Activated T-cell treated with anti-CD3 and anti-CD28 coated beads for 24 hours (primary cell): ENCODE results near the gene TEKT5.
"Not testable (repeated sequence)": the region's sequence is repeated elsewhere in the genome, so short reads cannot be mapped to it uniquely, and the experiment has no call there.

Source experiments
- DNase-seq: peaks from one replicate; pipeline ENCODE4 v3.0.0-alpha.2; 2020; ENCODE audit warnings: low read depth

Gene TEKT5

GRCh38 chr16:10684511-10685151 lies 10.1 kb downstream of the TEKT5 start:
- DNase-seq, result no peak

GRCh38 chr16:10683170-10683569 lies 11.6 kb downstream of the TEKT5 start:
- DNase-seq, result no peak

DNA sequence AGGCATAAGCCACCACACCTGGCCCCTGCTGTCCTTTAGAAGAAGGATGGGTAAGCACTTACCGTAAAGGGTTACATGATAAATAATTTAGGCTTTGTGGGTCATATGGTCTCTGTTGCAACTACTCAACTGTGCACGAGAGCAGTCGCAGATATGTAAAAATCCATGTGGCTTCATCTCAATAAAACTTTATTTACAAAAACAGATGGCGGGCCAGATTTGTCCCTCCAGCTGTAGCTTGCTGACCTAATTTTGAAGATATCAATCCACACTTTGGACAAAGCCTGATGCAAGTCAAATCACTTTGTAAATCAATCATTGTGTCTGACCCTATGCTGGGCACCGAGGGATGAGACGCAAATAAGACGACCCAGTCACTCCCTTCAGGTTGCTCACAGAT lies 12.1 kb downstream of the TEKT5 start:
- no peak for DNase-seq

DNA sequence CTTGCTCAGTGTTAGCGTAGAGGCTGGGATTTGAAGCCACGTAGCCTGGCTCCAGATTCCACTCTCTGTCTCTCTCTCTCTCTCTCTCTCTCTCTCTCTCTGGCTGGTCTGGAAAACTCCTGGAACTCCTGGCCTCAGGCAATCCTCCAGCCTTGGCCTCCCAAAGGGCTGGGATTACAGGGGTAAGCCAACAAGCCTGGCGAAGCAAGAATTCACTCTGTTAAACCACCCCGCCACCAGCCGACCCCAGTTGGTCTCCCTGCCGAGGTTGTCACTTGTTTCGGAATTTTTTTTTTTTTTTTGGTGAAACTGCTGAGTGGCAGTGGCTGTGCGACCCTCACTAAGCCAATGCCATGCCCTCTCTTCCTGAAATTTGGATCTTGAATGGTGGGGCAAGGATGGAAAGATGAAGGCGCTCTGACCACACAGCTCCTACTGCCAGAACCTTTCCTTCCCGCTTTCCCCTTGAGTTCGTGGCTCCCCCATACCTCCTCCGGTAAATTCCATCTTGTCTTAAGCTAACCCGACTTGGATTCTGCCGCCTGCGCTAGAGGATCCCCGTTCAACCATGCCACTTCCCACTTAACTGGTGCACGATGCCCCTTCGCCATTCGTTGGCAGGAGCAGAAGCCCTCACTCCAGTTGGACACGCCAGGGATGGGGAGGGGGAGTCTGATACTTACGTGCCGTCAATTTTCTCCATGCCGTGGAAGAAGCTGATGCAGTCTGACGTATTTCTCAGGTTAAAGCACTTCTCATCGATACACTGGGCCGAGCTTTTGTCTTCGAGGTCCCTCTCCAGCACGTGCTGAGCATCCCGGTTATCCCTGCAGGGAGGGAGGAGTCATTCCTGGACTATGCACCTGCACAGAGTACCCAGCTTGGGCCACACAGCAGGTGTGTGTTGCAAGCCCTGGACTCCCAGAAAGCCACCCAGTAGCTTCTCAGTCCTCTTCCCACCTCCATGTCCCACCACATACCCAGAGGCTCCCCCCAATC lies 13.1 kb downstream of the TEKT5 start:
- DNase-seq, result no peak

DNA sequence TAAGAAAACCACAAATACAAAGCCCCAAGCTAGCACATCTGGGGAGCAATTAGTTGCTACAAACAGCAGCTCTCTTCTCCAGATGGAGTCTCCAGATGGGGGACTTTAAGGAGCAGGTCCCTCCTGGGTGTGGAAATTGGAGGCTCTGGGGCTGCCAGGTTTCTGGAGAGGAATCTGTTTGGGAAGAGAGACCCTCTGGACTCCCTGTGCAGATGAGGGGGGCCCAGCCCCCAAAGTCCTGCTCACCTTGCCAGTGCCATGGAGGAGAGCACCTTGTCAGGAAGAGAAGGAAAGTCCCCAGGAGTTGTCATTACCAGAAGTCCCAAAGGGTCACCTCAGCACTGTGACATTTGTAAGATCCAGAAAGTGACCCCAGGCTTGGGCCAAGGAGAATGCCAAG lies 14.8 kb downstream of the TEKT5 start:
- DNase-seq, result no peak

DNA sequence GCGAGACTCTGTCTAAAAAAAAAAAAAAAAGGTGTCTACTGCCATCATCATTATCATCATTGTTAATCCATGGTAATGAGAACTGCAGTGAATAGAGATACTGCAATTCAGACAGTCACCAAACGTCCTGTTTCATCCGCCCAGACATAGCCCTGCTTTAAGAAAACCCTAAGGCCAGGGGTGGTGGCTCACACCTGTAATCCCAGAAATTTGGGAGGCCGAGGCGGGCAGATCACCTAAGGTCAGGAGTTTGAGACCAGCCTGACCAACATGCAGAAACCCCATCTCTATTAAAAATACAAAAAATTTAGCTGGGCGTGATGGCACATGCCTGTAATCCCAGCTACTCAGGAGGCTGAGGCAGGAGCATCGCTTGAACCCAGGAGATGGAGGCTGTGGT lies 15.3 kb downstream of the TEKT5 start:
- not testable (repeated sequence) for DNase-seq

GRCh38 chr16:10678655-10679054 lies 16.1 kb downstream of the TEKT5 start:
- no peak for DNase-seq

GRCh38 chr16:10676284-10676683 lies 18.4 kb downstream of the TEKT5 start:
- DNase-seq, result no peak

DNA sequence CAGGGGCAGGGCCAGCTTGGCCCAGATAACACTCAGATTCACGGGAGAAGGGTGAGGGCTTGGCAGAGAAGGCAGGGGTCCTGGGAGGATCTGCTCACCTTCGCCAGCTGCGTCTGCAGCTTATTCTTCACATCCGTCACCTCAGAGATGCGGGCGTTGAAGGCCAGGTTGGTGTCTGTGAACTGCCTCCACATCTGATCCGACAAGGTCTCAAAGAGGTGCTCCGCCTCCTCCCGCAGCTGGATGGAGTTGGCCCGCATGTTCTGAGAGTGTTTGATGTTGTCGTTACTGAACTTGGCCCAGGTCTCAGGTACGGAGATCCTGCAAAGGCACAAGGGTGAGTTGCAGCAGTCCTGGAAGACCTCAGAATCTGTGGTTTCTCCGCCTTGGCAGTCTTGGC lies 18.9 kb downstream of the TEKT5 start:
- DNase-seq, result no peak

DNA sequence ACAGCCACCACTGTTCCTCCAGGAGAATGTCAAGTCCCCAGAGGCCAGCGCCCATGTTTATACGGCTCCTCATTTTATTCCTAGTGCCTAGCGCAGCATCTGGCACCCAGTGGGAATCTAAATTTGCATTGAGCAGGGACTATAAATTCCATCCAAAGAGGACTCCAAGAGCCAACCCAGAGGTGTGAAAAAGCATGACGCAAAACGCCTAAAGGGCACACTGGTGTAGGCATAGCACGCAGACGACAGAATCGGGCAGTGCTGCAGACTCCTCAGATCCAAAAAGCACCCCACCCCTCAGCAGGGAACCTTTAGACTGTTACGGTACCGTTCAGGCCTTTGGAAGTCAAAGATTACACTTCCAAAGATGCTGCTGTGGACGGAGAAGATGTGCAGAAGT lies 19.5 kb downstream of the TEKT5 start:
- no peak for DNase-seq

GRCh38 chr16:10671729-10672128 lies 23.0 kb downstream of the TEKT5 start:
- DNase-seq, result no peak

DNA sequence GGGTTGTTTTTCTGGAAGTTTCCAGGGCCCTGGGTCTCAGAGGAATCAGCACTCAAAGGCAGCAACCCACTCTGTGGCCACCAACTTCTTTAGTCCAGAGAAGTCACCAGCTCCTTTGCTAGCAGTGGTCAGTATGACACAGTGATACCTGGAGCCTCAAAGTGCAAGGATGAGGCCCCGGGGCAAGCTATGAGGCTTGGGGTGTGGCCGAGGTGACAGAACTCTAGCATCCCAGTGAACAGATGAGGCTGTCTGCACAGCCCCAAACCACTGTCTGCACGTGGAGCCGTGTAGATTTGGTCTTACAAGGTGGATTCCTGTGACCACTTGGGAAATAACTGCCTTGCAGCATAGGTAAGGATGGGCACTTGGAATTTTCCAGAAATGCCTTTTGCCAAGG lies 24.9 kb downstream of the TEKT5 start:
- DNase-seq, result no peak

DNA sequence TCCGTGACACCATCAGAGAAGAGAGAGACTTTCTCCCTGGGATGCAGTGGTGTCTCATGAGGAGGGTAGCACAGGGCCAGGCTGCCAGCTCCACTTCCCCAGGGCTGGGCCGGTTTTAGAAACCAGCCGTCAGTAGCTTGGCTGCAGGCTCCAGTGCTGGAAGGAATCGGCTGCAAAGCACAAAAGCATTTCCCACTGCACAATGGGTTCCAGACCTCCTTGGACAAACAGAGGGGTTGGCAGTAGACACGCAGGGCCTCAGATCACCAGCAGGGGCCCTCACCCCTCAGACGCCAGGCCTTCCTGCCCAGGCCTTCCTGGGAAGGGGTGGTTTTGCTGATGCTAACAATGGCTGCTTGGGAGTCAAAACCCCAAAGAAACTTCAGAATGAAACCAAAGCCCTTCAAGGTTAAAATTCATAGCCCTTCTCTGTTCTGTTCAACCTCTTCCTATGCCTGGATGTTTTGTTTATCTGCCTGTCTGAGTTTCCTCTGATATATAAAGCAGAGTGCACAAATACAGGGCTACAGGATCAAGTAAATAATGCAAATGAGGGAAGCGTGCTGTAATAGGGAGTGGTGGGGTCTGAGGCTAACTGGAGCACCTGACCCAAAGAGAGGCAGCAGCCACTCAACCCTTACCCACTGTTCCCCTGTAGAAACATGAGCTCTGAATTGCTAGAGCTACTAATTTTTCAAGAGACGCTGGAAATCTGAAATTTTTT lies 26.2 kb downstream of the TEKT5 start:
- no peak for DNase-seq

DNA sequence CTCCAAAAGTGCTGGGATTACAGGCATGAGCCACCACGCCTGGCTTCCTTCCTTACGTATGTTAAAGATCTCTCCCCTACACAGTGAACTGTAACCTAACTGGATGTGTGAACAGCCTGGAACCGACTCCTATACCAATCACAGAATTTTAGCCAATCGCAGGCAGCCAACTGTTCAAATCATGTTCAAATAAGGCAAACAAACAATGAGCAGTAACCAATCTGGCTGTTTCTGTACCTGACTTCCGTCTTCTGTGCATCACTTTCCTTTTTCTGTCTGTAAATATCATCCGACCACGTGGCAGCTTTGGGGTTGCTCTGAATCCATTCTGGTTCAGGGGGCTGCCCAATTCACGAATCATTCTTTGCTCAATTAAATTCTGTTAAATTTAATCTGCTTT lies 27.5 kb downstream of the TEKT5 start:
- no peak for DNase-seq

DNA sequence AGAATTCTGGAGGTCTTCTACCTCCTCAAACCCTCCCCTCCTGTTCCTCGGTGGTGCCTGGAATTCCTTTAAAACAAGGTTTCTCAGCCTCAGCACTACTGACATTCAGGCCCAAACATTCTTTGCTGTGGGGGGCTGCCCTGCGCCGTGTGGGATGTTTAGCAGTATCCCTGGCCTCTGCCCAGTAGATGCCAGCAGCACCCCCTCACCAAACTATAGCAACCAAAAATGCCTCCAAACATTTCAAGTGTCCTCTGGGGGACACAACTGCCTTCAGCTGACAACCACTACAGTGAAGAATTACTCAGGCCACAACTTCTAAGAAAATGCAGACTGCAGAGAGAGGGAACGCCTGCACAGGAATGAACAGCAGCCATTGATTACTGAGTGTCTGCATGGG lies 28.4 kb downstream of the TEKT5 start:
- no peak for DNase-seq

- DNase-seq, result no peak
Observed at GRCh38 chr16:10665166-10665565, 29.6 kb downstream of the TEKT5 start.

DNA sequence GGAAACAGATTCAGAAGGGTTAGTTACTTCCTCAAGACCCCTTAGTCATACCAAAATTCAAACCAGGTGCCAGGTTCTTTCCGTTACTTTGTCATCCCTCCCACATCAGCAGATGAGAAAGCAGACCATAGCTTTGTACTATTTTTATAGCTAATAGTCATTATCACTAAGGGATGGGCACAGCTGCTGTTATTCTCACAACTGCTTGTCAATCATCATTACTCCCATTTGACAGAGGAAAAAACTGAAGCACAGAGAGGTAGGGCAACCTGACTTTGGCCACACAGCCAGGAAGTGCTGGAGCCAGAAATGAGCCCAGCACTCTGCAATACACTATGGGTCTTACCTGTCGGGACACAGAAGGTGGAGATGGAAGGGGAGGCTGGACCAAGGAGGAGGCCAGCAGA lies 30.0 kb downstream of the TEKT5 start:
- DNase-seq, result no peak

DNA sequence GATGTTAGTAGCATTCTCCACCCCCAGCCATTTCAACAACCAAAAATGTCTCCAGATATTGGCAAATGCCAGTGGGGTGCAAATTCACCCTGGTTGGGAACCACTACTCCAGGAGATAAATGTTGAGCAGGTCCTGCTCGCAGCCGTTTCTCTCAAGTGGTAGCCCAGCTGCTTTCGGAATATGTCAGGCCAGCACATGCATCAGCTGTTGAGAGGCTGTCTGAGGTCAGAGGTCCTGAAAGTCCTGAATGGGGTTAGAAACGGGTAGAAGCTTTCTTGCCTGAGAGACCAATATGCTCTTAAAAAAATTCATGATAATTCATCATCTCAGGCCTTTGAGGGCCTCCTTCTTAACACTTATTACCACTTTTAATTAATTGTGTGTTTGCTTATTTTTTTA lies 31.0 kb downstream of the TEKT5 start:
- no peak for DNase-seq

DNA sequence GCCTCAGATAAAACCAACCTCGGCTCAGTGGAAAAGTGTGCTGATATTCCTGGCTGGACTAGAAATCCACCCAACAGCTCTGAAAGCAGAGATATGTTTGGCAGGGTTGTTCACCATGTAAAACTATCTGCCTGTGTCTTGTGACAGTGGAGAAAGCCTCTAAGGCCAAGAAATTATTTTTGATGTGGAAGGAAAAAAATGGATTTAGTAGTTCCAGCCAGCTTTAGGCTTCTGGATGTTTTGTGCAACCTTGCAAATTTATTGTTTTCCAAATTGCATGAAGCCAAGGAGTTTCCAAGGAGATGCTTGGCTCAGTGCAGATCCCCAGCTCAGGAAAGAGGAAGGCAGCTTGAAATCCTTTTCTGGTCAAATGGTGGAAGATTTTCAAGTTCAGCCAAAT lies 31.6 kb downstream of the TEKT5 start:
- no peak for DNase-seq

- DNase-seq, result no peak
Observed at GRCh38 chr16:10662212-10662611, 32.5 kb downstream of the TEKT5 start.

- DNase-seq, result no peak
Observed at GRCh38 chr16:10661737-10662136, 33.0 kb downstream of the TEKT5 start.

DNA sequence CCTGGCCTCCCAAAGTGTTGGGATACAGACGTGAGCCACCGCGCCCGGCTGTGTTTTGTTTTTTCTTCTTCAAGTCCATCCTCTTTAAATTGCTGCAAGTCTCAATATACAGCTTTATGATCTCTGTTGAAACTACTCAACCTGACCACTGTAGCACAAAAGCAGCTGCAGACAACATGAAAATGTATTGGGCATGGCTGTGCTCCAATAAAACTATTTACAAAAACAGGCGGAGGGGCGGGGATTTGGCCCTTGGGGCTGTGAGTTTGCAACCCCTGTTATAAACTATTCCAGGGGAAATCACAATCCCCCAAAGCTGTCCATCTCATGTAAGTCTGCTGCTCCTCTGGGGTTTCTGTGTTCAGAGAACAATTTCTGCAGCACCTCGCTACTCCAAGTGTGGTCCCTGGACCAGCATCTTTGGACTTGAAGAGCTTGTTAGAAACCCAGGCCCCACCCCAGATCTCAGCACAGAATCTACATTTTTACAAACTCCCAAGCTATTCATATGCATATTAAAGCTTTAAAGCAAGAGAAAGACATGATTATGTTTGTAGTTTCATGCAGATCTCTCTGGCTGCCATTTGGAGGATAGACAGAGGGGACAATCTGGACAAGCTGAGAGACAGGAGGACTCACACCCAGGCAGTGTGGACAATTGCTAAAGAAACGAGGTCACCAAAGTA lies 33.6 kb downstream of the TEKT5 start:
- DNase-seq, result no peak
